ENCODE results near the gene MT1A.

DNA sequence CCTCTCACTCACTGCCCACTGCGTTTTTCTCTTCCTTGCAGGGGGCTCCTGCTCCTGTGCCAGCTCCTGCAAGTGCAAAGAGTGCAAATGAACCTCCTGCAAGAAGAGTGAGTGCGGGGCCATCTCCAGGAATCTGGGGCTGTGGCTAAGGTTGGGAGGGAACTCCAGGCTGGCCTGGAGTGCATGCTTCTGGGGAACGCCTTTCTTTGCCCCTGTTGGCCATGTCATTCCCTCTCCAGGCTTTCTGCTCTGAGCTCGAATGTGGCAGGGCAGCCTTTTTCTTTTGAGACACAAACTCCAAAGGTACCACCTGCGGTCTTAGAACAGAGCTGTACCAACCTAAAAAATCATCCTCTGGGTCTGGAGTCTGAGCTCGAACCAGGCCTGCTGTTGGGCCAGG, 20.3 kb upstream of the MT1A start:
- TF ChIP-seq CTCF (IDR thresholded peaks at IDR 0.05) (no peak), POLR2A (IDR thresholded peaks at IDR 0.05) (no peak)

Data from tibial nerve (tissue), 3 donors.